ENCODE results near the gene ZG16. TPM values are rescaled to one million over a fixed set of nuclear protein-coding genes. Genes with fewer than 3 reads are reported as not detected.

Gene ZG16
- total RNA-seq, 1 donor from 2014 or later, result not detected

- no peak for DNase-seq
These were observed 32.0 kb downstream of the ZG16 start for GRCh38 chr16:29809850-29810698.

GRCh38 chr16:29810699-29811169 is 32.7 kb downstream of the ZG16 start:
- DNase-seq, result no peak

- peak; percentile 96 for DNase-seq
These were observed 33.3 kb downstream of the ZG16 start for GRCh38 chr16:29811170-29811895.

GRCh38 chr16:29811896-29812665 is 34.0 kb downstream of the ZG16 start, which contains the start of gene PRRT2:
TSS of gene PRRT2 (plus strand) at chr16:29812193. CDS start at chr16:29813055, 862 bp downstream.
- DNase-seq, result peak; percentile 91

GRCh38 chr16:29812754-29813643 is 34.9 kb downstream of the ZG16 start:
- DNase-seq, result no peak

GRCh38 chr16:29813644-29814562 is 35.8 kb downstream of the ZG16 start:
- no peak for DNase-seq

- no peak for DNase-seq
These were observed 36.5 kb downstream of the ZG16 start for GRCh38 chr16:29814592-29814991.

- DNase-seq, result no peak
These were observed 37.1 kb downstream of the ZG16 start for GRCh38 chr16:29815032-29815721.

- peak; percentile 100 for DNase-seq
These were observed 38.0 kb downstream of the ZG16 start, which contains the start of gene PAGR1 for GRCh38 chr16:29815793-29816693. TSS of gene PAGR1 (plus strand) at chr16:29816152. CDS start at chr16:29816526, 374 bp downstream.

- DNase-seq, result peak; percentile 73
These were observed 38.8 kb downstream of the ZG16 start for GRCh38 chr16:29816694-29817441.

GRCh38 chr16:29818082-29818481 is 40.0 kb downstream of the ZG16 start:
- no peak for DNase-seq

GRCh38 chr16:29819506-29819905 is 41.5 kb downstream of the ZG16 start:
- no peak for DNase-seq

GRCh38 chr16:29820271-29820701 is 42.2 kb downstream of the ZG16 start, which contains the start of gene MVP:
TSS of gene MVP (plus strand) at chr16:29820462. CDS start at chr16:29830550, 10,088 bp downstream.
- DNase-seq, result peak; percentile 82

GRCh38 chr16:29820730-29821642 is 42.9 kb downstream of the ZG16 start:
- no peak for DNase-seq

- DNase-seq, result no peak
These were observed 43.6 kb downstream of the ZG16 start for GRCh38 chr16:29821643-29822115.

- no peak for DNase-seq
These were observed 46.6 kb downstream of the ZG16 start for GRCh38 chr16:29824589-29825144.

All from tongue (tissue), 2 donors.